Measurements from ENCODE around the gene DGCR8.
A peak's percentile ranks its signal among the peaks of the same experiment; 100 is the strongest.

DGCR8 gene

DNA sequence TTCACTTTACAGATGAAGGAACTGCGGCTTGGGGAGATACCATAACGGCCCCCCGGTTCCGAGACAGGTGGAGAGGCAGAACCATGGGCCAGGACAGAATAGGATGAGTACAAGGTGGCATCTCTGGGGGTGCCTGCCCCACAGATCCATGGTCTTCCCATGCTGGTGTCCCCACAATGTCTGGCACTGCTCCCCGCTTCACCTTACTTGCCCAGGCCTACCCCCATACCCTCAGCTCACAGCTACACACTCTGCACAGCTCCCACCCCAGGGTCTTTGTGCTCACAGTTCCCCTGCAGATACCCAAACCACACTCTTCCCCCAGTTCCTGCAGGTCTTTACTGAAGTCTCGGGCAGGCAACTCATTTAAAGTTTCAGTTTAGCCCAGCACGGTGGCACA, 11.4 kb upstream of the DGCR8 start:
- no peak for DNase-seq

DNA sequence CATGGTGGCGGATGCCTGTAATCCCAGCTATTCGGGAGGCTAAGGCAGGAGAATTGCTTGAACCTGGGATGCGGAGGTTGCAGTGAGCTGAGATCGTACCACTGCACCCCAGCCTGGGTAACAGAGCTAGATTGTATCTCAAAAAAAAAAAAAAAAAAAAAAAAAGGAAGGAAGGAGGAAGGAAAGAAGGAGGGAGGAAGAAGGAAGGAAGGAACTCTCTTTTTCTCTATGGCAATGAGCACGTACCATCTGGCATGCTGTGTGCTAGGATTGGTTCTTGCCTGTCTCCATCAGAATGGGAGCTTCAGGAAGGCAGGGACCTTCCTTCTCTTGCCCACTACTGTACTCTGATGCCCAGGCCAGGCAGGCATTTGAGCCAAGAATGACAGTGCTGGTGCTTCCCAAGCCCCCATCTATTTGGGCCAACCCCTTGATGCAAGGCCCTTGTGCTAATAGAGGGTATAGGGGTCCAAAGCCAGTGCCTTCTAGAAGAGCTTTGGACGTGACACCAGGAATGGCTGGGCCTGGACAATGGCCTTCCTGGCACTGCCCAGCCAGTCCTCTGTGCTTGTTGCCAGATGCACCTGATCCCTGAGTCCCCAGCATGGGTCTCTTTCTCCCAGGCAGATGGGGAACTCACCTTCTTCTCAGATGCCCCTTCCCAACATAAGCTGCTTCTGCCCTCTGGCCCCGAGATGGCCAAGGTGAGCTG, 10.6 kb upstream of the DGCR8 start:
- DNase-seq: no peak

DNA sequence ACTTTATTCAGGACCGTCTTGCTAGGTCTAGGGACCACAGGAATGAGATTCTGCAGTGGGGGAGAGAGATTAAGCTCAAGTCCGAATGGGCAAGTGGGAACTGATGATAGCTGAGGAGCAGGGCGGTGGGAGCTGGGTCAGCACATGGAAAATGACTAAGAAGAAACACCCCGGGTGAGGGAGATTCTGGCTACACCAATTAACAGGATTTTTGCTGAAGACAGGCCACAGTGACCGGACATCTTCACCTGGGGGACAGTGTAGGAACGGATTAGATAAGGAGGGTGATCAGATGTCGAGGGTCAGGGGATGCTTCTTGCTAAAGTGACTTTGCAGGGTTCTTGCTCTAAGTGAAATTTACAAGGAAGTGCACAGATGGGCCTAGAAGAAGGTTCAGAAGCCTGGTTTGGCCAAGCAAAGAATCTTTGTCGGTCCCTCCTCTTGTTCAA, 8.5 kb upstream of the DGCR8 start:
- DNase-seq: no peak

DNA sequence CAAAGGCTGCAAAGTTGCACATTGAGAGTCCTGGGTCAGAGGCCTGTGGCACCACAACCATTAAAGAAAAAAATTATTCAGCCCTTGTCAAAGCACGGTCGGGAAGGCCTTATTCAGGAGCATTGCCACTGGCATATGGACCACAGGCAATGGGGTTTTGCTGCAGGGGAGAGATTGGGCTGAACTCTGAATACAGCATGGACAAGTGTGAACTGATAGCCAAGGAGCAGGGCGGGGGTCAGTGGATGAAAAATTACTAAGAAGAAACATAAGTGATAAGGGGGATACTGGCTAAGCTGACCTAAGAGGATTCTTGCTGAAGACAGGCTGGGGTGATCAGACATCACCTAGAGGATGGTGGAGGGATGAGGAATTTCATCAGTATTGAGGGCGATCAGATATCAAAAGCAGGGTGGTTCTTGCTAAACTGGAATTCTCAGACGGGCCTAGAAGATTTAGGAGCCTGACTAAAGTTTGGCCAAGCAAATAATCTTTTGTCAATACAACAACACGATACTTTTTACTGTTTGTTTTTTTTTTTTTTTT, 3.3 kb upstream of the DGCR8 start:
- DNase-seq: no peak

DNA sequence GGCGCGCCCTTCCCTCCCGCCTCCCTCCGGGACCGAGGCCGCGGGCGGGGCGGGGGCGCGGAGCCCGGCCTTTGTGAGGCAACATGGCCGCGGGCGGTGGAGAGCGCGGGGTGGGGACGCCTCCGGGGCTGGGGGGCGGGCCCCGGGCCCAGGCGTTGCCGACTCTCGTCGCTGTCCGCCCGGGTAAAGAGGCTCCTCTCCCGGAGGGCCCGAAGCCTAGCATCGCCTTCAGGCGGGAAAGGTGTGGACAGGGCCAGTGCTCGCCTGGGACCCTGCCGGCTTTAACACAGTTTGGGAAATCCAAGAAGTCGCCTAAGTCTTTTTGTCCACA, 369 bp downstream of the DGCR8 start:
- DNase-seq: peak; percentile 46

DNA sequence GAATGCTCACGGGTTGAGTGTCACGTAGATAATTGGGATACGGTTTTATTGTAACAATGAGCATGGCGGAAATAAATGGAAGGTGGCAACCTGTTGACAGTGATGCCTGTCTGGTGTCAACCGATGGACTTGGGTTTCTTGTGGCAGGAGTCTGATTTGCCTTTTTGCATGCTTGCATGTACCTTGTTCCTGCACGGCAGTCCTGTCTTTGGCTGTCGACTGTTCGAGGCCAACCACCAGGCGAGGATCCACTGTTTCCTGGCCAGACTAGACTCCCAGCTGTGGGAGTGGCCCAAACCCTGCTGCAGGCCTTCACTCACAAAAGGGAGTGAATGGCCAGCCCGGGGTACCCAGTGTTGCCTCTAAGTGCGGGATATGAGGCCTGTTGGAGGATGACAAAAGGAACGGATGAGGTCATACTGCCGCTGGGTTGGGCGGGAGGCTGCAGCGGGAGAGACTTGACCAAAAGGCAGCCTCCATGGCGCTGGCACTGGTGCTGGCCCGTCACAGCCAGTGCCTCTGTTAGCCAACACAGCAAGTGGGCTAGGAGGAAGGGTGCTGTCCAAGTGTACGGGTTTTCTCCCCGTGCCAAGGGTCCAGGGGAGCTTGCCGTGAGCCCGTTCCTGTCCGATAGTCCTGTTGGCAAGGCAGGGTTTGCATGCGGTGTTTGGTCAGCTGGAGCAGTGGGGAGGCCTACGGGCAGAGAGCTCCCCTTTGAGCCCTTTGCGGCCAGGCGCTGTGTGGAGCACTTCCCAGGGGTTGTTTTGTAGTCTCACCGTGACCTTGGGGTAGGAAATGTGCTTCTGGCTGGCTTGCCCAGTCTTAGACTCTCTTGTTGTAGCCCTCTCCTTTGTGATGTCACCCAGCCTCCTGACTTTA, 974 bp downstream of the DGCR8 start:
- peak; percentile 41 for DNase-seq

DNA sequence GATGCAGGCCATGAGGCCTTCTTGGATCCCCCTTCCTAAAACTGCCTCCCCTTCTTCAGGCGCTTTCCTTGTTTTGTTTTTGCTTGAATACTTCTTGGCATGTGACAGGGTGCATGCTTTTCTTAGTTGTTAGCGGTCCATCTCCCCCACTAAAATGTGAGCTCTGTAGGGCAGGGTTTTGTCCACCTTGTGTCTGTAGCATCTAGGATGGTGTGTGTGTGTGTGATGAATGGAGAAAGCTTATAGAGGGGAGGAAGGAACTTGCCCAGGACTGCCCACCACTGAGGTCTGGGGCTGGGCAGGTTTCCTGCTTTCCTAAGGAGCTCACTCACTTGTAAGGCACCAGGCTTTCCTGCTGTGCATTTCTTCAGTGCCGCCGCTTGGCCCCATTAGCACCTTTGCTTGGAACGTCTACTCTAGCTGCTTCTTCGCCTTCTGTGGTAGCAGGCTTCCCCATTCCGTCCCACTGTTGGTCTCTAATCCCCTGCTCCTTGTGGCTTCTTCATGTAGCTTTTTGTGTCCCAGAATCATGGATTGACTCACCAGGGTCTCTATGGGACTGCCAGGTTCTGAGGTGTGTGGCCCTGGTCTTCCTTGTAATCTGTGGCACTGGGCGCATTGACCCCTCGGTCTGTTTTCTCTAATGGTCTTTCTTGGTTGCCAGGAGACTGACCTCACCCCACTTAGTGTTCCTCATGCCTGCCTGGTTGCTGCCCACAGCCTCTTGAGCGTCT, 3.3 kb downstream of the DGCR8 start:
- DNase-seq: no peak

DNA sequence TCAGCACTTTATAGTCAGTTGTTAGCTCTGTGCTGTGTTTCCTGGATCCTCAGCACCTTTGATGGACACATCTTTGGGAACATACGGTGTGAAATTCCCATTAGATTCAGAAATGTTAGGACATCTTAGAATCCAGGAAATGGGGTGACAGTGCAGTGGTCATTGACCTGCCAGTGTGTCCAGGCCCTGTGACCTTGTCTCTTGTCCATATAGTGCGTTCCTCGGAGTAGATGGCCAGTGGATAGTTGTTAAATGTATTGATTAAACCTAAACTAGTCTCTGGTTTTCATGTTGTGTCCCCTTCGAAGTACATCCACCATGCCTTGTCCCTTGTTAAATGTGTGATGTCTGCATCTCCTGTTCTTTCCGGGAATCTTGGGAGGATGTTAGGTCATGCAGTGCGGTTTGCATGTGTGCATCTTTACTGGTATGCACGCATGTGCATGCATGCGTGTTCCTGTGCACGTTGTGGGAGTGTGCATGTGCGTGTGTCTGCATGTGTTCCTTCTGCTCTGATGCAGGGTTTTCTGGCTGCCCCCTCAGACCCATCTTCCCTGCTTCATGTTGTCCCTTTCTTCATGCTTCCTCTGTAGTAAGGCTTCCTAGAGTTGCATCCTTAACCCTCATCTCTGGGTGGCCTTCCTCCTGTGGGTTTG, 4.0 kb downstream of the DGCR8 start:
- no peak for DNase-seq

DNA sequence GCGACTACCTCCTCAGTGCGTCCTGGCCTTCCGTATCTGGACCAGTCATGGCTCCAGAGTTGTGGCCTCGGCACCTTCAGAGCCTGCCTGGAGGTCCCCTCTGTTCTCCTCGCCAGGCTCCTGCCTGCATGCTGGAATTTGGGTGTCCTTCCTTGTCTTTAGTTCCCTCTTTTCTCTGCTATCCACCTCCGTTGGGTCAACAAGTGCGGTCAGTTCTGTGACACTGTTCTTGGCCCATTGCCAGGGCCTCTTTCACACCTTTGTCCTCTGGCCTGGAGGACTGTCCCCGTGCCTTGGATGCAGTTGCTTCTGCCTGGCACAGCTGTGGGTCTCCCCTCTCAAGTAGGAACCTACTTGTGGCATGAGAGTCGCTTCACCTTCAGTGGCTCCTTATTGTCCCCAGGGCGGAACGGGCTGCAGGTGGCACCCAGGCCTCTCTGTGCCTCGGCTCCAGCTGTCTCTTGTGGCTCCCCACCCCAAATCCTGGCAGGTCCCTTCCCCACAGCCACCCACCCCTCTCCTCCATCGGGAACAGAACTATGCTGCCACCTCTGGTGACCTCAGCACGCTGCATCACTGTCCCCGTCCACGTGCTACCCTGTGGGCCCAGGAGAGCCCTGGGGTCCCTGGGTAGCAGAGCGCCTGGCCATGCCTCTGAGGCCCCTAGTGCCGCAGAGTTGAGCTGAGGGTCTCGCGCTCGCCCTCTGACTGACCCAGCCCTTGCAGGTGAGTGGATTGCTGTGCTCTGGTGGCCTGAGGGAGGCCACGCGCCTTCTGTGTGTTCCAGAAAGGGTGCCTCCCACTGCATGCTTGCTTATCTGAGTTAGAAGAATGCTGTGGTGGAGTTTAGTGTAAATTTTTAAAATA, 4.7 kb downstream of the DGCR8 start:
- DNase-seq: no peak

DNA sequence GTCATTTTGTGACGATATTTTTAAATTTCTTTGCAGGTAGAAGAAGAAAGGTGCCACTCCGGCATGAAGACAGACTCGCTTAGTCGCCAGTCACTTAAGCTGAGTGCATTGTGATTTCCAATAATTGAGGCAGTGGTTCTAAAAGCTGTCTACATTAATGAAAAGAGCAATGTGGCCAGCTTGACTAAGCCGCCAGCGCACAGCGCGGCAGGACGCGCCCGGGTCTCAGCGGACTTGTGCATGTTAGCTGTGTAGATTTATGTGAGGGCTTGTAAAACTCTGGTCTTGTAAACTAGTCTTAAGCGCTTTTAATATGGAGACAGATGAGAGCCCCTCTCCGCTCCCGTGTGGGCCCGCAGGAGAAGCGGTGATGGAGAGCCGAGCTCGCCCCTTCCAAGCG, 5.6 kb downstream of the DGCR8 start:
- DNase-seq: no peak

DNA sequence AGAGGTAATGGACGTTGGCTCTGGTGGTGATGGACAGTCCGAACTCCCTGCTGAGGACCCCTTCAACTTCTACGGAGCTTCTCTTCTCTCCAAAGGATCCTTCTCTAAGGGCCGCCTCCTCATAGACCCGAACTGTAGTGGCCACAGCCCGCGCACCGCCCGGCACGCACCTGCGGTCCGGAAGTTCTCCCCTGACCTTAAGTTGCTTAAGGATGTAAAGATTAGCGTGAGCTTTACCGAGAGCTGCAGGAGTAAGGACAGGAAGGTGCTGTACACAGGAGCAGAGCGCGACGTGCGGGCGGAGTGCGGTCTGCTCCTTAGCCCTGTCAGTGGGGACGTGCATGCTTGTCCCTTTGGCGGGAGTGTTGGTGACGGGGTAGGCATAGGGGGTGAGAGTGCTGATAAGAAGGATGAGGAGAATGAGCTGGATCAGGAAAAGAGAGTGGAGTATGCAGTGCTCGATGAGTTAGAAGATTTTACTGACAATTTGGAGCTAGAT, 6.1 kb downstream of the DGCR8 start:
- DNase-seq: no peak

DNA sequence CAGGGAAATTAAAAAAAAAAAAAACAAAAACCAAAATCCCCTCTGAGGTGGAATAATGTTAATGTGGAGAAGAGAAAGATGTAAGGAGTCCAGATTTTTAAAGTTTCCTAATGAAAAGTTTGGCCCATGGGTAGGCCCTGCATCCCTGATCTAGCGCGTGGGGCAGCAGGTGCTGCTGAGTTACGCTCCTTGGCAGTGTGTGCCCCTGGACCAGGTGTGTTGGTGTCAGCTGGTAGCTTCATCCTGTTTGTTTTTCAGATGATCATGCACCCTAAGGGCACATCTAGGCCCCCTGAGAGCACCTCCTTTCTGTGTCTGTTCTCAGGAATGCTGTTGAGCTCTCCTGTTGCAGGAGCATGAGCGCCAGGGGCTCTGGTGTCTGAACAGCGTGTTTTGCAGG, 6.7 kb downstream of the DGCR8 start:
- no peak for DNase-seq

DNA sequence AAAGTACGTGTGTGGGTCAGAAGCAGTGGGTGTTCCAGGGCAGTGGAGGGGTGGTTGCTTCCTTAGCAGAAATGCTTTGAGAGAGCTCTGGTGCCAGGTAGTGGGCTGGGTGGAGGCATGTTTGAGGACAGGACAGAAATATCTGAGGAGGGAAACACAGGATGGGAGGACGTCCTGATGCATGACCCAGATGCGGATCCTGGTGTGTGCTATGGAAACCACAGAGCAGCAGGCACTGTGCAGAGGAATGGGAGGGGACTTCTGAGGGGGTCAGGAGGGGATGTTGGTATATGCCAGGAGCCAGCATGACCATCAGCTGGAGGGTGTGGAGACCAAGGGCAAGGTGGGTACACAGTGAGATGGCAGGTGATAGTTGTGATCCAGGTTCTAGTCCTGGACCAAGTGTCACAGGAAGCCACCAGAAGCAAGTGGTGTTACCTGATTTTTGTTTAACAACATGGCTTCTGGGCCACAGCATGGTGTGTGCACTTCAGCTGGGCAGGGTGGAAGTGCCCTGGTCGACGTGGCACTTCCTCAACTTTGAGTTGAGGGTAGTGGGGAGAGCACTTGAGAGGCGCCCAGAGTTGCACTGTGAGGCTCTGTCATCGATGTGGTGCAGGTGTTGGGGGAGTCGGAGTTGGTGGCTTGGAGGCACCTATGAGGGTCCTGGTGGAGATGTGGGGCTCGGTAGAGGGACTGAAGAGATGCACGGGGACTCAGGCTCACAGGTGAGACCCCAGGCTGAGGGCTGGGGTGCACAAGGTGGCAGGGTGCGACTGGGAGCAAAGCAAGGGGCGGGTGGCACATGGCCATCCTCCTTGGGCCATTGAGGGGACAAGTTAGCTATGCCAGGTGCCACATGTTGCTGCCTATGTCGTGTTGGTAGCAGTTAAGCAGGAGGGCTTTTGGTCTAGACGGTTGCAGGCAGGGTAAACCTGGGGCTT, 7.5 kb downstream of the DGCR8 start:
- no peak for DNase-seq

DNA sequence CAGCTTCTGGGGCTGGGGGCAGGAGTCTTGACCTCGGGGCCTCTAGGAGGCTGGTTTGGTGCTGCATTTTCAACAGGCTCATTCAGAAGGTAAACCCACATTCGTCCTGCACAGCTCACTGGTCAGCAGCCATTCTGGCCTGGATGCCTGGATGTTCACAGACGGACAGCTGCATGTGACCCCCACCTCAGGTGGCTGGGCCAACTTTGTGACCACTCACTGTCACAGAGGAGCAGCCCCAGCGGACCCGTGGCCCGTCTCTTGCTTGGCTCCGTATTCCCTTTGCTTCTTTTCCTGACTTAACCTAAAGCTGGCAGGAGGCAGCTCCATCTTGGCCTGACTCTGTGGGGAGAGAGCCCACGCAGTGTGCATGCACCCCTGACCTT, 8.2 kb downstream of the DGCR8 start:
- DNase-seq: no peak

DNA sequence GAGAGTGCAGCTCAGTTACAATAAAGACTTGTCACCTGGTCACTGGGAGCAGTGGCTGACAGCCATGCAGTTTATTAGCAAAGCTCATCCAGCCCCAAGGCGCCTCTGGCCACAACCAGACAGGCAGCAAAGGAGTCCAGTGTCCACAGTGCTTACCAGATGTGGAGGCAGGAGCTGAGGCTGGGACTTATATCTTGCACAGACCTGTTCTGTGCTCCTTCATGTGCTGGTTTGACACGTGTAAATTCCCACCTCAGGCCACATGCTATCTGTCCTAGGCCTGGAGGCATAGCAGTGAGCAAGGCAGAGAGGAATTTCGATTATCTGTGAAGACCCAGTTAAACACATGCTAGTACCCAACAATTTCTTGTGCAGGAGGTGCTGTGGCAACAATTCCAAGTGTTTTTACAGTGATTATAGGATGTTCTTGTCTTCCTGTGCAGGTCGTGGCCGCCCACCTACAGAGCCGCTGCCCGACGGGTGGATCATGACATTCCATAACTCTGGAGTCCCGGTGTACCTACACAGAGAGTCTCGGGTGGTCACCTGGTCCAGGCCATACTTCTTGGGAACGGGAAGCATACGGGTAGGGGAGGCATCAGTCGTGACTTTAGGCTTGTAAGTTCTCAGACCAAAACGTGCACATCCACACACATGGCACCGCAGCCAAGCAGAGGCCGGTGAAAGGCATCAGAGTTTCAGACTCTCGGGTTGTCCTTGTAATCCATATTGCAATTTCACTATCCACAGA, 9.4 kb downstream of the DGCR8 start:
- no peak for DNase-seq

DNA sequence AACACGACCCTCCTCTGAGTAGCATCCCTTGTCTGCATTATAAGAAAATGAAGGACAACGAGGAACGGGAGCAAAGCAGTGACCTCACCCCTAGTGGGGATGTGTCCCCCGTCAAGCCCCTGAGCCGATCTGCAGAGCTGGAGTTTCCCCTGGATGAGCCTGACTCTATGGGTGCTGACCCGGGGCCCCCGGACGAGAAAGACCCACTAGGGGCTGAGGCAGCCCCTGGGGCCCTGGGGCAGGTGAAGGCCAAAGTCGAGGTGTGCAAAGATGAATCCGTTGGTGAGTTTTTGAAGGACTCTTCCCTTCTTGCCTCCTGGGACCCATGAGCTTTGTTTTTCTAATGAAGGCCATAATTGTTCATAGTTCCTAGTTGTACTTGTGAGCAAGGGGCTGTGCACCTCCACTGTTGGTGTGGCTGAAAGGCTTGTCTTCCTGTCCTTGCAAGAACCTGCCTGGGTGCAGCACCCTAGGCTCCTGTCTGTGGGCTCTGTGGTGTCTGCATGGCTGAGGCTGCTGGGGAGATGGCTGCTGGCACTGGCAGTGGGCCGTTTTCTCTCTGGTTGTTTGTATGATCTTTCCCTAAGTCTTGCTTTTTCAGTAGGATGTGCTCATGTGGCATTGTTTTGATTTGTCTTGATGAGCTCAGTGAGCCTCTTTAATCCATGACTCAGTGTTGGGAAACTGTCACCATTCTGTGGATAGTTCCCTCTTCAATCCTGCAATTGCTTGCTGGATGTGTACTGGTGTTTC, 10.1 kb downstream of the DGCR8 start:
- no peak for DNase-seq

DNA sequence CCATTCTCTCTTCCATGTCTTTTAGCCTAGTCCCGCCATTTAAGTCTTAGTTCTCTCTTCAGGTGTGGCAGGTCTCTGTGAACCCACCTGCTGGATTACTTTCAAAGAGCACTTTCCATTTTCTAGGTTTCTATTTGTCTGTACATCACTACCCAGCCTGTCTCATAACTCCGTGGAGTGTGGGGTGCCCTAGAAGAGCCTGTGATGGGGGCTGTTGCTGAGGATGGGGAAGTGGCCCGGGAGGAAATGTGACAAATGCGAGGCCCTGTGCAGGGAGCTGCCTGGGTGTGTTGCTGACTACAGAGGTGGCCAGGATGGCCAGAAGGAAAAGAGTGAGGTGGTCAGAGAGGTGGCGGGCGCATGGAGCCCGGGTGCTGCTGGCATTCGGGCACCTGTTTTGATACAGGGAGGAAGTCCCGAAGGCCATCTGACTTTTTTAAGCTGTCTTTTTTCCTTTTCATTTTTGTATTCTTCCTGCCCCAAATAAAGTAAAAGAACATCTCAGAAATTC, 10.7 kb downstream of the DGCR8 start:
- no peak for DNase-seq

DNA sequence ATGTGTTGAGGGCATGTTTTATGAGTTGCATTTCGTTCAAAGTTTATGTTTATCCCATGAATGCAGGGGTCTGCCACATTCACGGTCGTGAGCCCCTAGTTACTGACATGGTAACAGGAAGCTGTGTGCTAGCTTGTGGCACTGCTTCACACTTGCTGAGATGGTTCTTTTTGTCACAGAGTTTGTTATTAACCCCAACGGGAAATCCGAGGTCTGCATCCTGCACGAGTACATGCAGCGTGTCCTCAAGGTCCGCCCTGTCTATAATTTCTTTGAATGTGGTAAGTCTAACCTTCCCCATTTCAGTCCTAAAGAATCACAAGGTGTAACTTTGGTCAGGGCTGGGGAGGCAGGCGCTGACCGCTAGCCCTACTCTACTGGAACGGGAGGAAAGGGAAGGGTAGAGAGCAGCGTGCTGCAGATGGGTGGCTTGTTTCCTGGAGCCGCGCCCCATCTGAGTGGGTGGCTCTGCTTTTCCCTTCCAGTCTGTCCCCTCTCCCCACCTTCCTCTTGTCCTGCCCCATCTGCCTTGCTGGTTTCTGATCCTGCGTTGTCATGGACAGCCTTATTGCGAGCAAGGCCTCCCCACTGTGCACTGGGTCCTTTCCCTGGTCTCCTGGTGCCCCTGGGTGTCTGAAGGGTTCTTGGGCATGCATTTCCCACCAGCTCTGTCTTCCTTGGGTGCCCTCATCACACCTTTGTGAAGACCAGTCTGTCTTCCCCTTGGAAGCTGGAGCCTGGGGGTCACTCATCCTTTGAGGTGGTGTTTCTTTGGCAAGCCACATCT, 11.8 kb downstream of the DGCR8 start:
- DNase-seq: no peak
